Activated T-cell treated with anti-CD3 and anti-CD28 coated beads, Interleukin-2, amount 50 U/mL, for 24 hours (primary cell): ENCODE measurements around the gene CYP27B1.

ENCODE experiments used
- DNase-seq: peaks from one replicate; pipeline ENCODE4 v3.0.0-alpha.2; 2020
- H3K27ac Mint-ChIP-seq: 2 replicates; pipeline ENCODE4 v1.8.0; 2020; ENCODE audit warnings: mild to moderate bottlenecking, mixed read lengths
- H3K27me3 Mint-ChIP-seq: 2 replicates; pipeline ENCODE4 v1.8.0; 2020; ENCODE audit warnings: mixed read lengths
- H3K36me3 Mint-ChIP-seq: 2 replicates; pipeline ENCODE4 v1.8.0; 2020; ENCODE audit warnings: low read depth, mixed read lengths
- H3K4me1 Mint-ChIP-seq: 2 replicates; pipeline ENCODE4 v1.8.0; 2020; ENCODE audit warnings: low read depth, mixed read lengths
- H3K4me3 Mint-ChIP-seq: 2 replicates; pipeline ENCODE4 v1.8.0; 2020; ENCODE audit warnings: mild to moderate bottlenecking, moderate library complexity, mixed read lengths
- H3K9me3 Mint-ChIP-seq: 2 replicates; pipeline ENCODE4 v1.8.0; 2020; ENCODE audit warnings: mixed read lengths

The CYP27B1 gene

GRCh38 chr12:57802607-57803006 lies 35.7 kb upstream of the CYP27B1 start:
- H3K36me3 Mint-ChIP-seq = peaks cover 72% of the 10 kb centered on the region
- DNase-seq = no peak
- H3K4me1 Mint-ChIP-seq = peaks cover 4% of the 10 kb centered on the region
- no peaks in the 10 kb centered on the region for H3K27me3 Mint-ChIP-seq
- H3K27ac Mint-ChIP-seq = peak overlapping the region; percentile 11
- H3K9me3 Mint-ChIP-seq = no peaks in the 10 kb centered on the region
- no peak overlapping the region for H3K4me3 Mint-ChIP-seq

GRCh38 chr12:57800965-57801364 lies 34.1 kb upstream of the CYP27B1 start:
- H3K4me1 Mint-ChIP-seq = peaks cover 7% of the 10 kb centered on the region
- peaks cover 73% of the 10 kb centered on the region for H3K36me3 Mint-ChIP-seq
- H3K9me3 Mint-ChIP-seq = no peaks in the 10 kb centered on the region
- no peak overlapping the region for H3K4me3 Mint-ChIP-seq
- DNase-seq = no peak
- no peaks in the 10 kb centered on the region for H3K27me3 Mint-ChIP-seq
- peak overlapping the region; percentile 34 for H3K27ac Mint-ChIP-seq

DNA sequence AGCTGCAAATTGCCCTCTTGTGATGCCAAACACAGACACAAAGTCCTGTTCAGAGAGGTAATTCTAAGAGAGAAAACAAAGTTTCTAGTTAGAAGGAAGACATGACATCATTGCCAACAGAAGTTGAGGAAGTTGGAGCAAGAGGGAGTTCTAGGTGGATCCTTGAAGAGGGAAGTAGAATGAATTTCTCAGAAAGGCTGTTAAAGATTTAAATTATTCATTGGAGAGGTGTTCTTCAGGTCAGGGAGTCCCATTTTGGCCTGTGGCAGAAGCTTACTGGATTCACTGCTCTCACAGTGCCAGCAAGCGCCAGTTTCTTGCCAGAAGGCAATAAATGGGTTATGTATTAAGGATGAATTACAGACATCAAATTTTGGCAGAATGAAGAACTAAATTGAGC lies 31.1 kb upstream of the CYP27B1 start:
- Mint-ChIP-seq H3K27ac (no peak overlapping the region), H3K9me3 (no peaks in the 10 kb centered on the region), H3K4me1 (peaks cover 23% of the 10 kb centered on the region), H3K27me3 (no peaks in the 10 kb centered on the region), H3K4me3 (no peak overlapping the region), H3K36me3 (peaks cover 84% of the 10 kb centered on the region)
- no peak for DNase-seq

DNA sequence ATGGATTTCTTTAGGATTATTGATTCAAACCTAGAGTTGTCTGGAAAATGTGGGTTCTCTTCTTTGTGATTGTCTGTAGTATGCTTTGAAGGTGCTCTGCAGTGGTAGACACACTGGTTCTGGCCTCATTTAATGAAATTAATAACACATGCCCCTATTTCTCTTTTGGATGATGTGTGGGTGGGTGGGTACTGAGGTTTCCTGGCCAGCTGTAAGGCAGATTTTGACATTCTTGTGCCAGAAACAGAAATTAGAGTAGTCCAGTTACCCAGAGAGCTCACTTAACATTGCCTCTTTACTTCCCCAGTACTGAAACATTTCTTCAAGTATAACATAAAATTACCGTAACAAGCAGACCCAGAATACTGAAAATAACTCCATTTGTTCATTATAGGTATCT lies 30.1 kb upstream of the CYP27B1 start:
- no peak for DNase-seq
- no peaks in the 10 kb centered on the region for H3K27me3 Mint-ChIP-seq
- peak overlapping the region; percentile 44 for H3K27ac Mint-ChIP-seq
- H3K4me3 Mint-ChIP-seq = no peak overlapping the region
- no peaks in the 10 kb centered on the region for H3K9me3 Mint-ChIP-seq
- peaks cover 21% of the 10 kb centered on the region for H3K4me1 Mint-ChIP-seq
- peaks cover 84% of the 10 kb centered on the region for H3K36me3 Mint-ChIP-seq

- Mint-ChIP-seq H3K36me3 (peaks cover 84% of the 10 kb centered on the region), H3K4me3 (no peak overlapping the region), H3K4me1 (peaks cover 22% of the 10 kb centered on the region), H3K27ac (peak overlapping the region; percentile 57), H3K27me3 (no peaks in the 10 kb centered on the region), H3K9me3 (no peaks in the 10 kb centered on the region)
- no peak for DNase-seq
Measured at GRCh38 chr12:57795354-57795753, 28.5 kb upstream of the CYP27B1 start.

- no peaks in the 10 kb centered on the region for H3K9me3 Mint-ChIP-seq
- peaks cover 88% of the 10 kb centered on the region for H3K36me3 Mint-ChIP-seq
- DNase-seq = no peak
- H3K27me3 Mint-ChIP-seq = no peaks in the 10 kb centered on the region
- H3K4me3 Mint-ChIP-seq = no peak overlapping the region
- peaks cover 24% of the 10 kb centered on the region for H3K4me1 Mint-ChIP-seq
- peak overlapping the region; percentile 83 for H3K27ac Mint-ChIP-seq
Measured at GRCh38 chr12:57793920-57794319, 27.0 kb upstream of the CYP27B1 start.

DNA sequence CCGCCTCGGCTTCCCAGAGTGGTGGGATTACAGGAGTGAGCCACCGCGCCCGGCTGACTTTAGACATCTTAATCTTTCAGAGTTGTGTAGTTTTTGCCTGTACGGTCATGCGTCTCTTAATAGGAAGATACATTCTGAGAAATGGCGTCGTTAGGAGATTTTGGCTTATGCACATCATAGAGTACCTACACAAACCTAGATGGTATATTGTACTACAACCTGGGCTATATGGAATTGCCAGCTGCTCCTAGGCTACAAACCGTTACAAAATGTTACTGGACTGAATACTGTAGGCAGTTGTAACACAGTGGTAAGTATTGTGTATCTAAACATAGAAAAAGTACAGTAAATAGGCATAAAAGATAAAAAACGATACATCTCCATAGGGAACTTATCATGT lies 17.0 kb upstream of the CYP27B1 start:
- Mint-ChIP-seq H3K27ac (peak overlapping the region; percentile 77), H3K4me1 (peaks cover 34% of the 10 kb centered on the region), H3K4me3 (peak overlapping the region; percentile 76), H3K36me3 (peaks cover 55% of the 10 kb centered on the region), H3K27me3 (no peaks in the 10 kb centered on the region), H3K9me3 (no peaks in the 10 kb centered on the region)
- no peak for DNase-seq

DNA sequence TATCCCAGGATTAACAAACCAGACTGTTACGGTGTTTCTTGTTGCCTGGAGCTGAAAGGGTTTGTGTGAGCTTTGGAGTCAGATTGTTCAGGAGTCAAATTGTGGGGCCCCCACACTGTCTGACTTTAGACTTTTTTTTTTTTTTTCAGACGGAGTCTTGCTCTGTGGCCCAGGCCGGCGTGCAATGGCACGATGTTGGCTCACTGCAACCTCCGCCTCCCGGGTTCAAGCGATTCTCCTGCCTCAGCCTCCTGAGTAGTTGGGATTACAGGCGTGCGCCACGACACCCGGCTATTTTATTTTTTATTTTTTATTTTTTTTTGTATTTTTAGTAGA lies 16.6 kb upstream of the CYP27B1 start:
- no peak for DNase-seq
- H3K36me3 Mint-ChIP-seq = peaks cover 53% of the 10 kb centered on the region
- H3K27ac Mint-ChIP-seq = peak overlapping the region; percentile 97
- H3K4me3 Mint-ChIP-seq = peak overlapping the region; percentile 100
- no peaks in the 10 kb centered on the region for H3K27me3 Mint-ChIP-seq
- H3K9me3 Mint-ChIP-seq = no peaks in the 10 kb centered on the region
- peaks cover 35% of the 10 kb centered on the region for H3K4me1 Mint-ChIP-seq

- H3K4me3 Mint-ChIP-seq = peak within 1 kb of the TSS; percentile 100
- H3K27me3 Mint-ChIP-seq = no peaks in the 10 kb centered on the region
- peaks cover 49% of the 10 kb centered on the region for H3K36me3 Mint-ChIP-seq
- H3K4me1 Mint-ChIP-seq = peaks cover 34% of the 10 kb centered on the region
- DNase-seq = peak; percentile 97
- peak within 1 kb of the TSS; percentile 97 for H3K27ac Mint-ChIP-seq
- no peaks in the 10 kb centered on the region for H3K9me3 Mint-ChIP-seq
Measured at GRCh38 chr12:57782608-57783465, 16.0 kb upstream of the CYP27B1 start, which contains the start of gene TSFM. Gene TSFM, plus strand, starts transcription at chr12:57782787. Its CDS starts 15 bp downstream, at chr12:57782802.

DNA sequence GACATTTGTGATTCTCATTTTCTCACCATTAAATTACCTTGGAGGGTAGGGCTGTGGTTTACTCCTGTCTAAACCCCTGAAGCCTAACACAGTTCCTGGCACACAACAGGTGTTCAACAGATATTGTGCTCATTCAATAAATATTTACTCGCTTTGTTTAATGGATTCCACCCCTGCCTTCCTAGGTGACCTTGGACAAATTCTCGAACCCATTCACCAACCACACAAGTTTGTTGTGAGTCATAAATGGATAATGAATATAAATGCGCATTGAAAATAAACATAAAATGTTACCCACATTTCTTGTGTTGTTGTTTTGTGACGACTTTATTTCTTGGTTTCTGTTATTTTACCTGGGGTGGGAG lies 15.3 kb upstream of the CYP27B1 start:
- Mint-ChIP-seq H3K4me3 (peak overlapping the region; percentile 100), H3K4me1 (peaks cover 32% of the 10 kb centered on the region), H3K36me3 (peaks cover 43% of the 10 kb centered on the region), H3K27me3 (no peaks in the 10 kb centered on the region), H3K27ac (peak overlapping the region; percentile 97), H3K9me3 (no peaks in the 10 kb centered on the region)
- DNase-seq = no peak

DNA sequence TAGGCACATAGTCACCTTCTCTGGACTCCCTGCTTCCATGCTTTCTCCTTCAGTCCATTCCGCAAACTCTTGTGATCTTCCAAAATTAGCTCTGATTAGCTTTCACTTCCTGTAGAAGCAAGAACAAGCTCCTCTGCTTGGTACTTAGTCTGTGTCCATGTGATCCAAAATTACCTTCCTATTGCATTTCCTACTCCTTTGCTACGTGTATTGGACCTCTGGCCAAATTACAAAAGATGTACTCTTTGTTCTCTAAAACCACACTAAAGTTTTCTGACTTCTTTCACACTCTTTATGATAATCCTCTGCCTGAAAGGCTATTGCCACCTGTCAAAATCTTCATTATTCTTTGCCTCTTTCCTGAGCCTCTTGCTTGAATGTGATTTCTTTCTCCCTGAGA lies 14.9 kb upstream of the CYP27B1 start:
- Mint-ChIP-seq H3K9me3 (no peaks in the 10 kb centered on the region), H3K27me3 (no peaks in the 10 kb centered on the region), H3K4me3 (no peak overlapping the region), H3K27ac (peak overlapping the region; percentile 97), H3K4me1 (peaks cover 32% of the 10 kb centered on the region), H3K36me3 (peaks cover 39% of the 10 kb centered on the region)
- no peak for DNase-seq

GRCh38 chr12:57781244-57781643 lies 14.4 kb upstream of the CYP27B1 start:
- no peak for DNase-seq
- H3K36me3 Mint-ChIP-seq = peaks cover 33% of the 10 kb centered on the region
- H3K27me3 Mint-ChIP-seq = no peaks in the 10 kb centered on the region
- no peak overlapping the region for H3K4me3 Mint-ChIP-seq
- peaks cover 31% of the 10 kb centered on the region for H3K4me1 Mint-ChIP-seq
- no peaks in the 10 kb centered on the region for H3K9me3 Mint-ChIP-seq
- peak overlapping the region; percentile 97 for H3K27ac Mint-ChIP-seq

GRCh38 chr12:57780284-57780897 lies 13.5 kb upstream of the CYP27B1 start:
- peak overlapping the region; percentile 28 for H3K27ac Mint-ChIP-seq
- no peak overlapping the region for H3K4me3 Mint-ChIP-seq
- no peak for DNase-seq
- no peaks in the 10 kb centered on the region for H3K9me3 Mint-ChIP-seq
- peaks cover 29% of the 10 kb centered on the region for H3K36me3 Mint-ChIP-seq
- H3K4me1 Mint-ChIP-seq = peaks cover 30% of the 10 kb centered on the region
- H3K27me3 Mint-ChIP-seq = no peaks in the 10 kb centered on the region

DNA sequence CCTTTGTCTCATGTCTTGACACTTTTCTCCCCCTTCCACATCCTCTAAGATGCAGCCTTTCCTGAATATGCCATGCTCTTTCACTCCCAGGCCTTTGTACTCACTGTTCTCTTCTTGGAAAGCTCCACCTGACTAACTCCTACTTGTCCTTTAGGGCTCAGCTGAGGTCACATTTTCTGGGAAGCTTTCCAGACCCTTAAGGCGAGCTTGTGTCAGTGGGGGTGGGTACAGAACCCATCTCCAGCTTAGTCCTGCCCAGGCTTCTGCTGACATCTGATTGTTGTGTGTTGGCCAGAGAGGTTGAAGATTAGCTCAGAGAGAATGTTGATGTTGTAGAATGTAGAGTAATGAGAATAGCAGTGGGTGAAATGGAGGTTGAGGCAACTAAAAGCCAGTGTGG lies 12.9 kb upstream of the CYP27B1 start:
- Mint-ChIP-seq H3K27ac (no peak overlapping the region), H3K4me3 (no peak overlapping the region), H3K4me1 (peaks cover 30% of the 10 kb centered on the region)

DNA sequence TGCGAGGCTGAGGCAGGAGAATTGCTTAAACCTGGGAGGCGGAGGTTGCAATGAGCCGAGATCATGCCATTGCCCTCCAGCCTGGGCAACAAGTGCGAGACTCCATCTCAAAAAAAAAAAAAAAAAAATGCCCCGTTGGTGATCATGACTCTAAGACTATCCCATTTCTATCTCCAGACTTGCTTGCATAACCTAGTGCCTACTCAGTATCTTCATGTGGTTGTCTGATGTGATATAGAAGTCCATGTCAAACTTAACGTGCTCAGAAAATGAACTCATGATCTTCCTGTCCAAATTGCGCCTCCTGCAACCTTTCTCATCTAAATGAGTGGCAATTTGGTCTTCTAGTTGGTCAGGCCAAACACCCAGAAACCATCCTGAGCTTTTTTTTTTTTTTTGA lies 11.0 kb upstream of the CYP27B1 start:
- Mint-ChIP-seq H3K4me1 (peaks cover 30% of the 10 kb centered on the region), H3K36me3 (peaks cover 17% of the 10 kb centered on the region), H3K27me3 (no peaks in the 10 kb centered on the region), H3K27ac (no peak overlapping the region), H3K4me3 (no peak overlapping the region), H3K9me3 (no peaks in the 10 kb centered on the region)
- no peak for DNase-seq

More for the DNA sequence above, 12.9 kb upstream of the CYP27B1 start:
- Mint-ChIP-seq H3K36me3 (peaks cover 25% of the 10 kb centered on the region), H3K27me3 (no peaks in the 10 kb centered on the region), H3K9me3 (no peaks in the 10 kb centered on the region)
- DNase-seq = no peak
